GM18858 (cell line): ENCODE results near the gene PLXNB2.

ENCODE experiments used
- ATAC-seq: cut with Tn5 transposase; IDR thresholded peaks from one replicate; pipeline ENCODE4 v1.9.1; 2021; ENCODE audit not compliant: unreplicated experiment

PLXNB2 gene

GRCh38 chr22:50267591-50268390 is 39.7 kb downstream of the PLXNB2 start:
- ATAC-seq, result no peak

- no peak for ATAC-seq
These were observed 40.5 kb downstream of the PLXNB2 start for GRCh38 chr22:50266994-50267393.

- no peak for ATAC-seq
These were observed 42.3 kb downstream of the PLXNB2 start for GRCh38 chr22:50264946-50265669.

GRCh38 chr22:50264104-50264745 is 43.2 kb downstream of the PLXNB2 start:
- no peak for ATAC-seq

- ATAC-seq, result no peak
These were observed 44.4 kb downstream of the PLXNB2 start for GRCh38 chr22:50262973-50263617.

GRCh38 chr22:50262460-50262911 is 45.0 kb downstream of the PLXNB2 start:
- no peak for ATAC-seq

- ATAC-seq, result no peak
These were observed 45.6 kb downstream of the PLXNB2 start, which contains the start of gene MAPK12 for GRCh38 chr22:50261615-50262459. TSS of gene MAPK12 (minus strand) at chr22:50261683. CDS start at chr22:50261509, 174 bp downstream.

- no peak for ATAC-seq
These were observed 46.4 kb downstream of the PLXNB2 start for GRCh38 chr22:50260801-50261614.

GRCh38 chr22:50260434-50260800 is 47.0 kb downstream of the PLXNB2 start:
- ATAC-seq, result no peak

- ATAC-seq, result no peak
These were observed 48.1 kb downstream of the PLXNB2 start for GRCh38 chr22:50259302-50259701.

- ATAC-seq, result no peak
These were observed 48.8 kb downstream of the PLXNB2 start for GRCh38 chr22:50258361-50259292.

- no peak for ATAC-seq
These were observed 49.7 kb downstream of the PLXNB2 start for GRCh38 chr22:50257451-50258360.

GRCh38 chr22:50257041-50257440 is 50.4 kb downstream of the PLXNB2 start:
- ATAC-seq, result no peak

GRCh38 chr22:50256258-50256862 is 51.1 kb downstream of the PLXNB2 start:
- no peak for ATAC-seq

GRCh38 chr22:50255607-50256006 is 51.8 kb downstream of the PLXNB2 start:
- no peak for ATAC-seq

GRCh38 chr22:50255099-50255498 is 52.3 kb downstream of the PLXNB2 start:
- ATAC-seq, result no peak

- ATAC-seq, result no peak
These were observed 53.5 kb downstream of the PLXNB2 start for GRCh38 chr22:50253941-50254340.
